ENCODE results near the gene NT5DC2.

The NT5DC2 gene

DNA sequence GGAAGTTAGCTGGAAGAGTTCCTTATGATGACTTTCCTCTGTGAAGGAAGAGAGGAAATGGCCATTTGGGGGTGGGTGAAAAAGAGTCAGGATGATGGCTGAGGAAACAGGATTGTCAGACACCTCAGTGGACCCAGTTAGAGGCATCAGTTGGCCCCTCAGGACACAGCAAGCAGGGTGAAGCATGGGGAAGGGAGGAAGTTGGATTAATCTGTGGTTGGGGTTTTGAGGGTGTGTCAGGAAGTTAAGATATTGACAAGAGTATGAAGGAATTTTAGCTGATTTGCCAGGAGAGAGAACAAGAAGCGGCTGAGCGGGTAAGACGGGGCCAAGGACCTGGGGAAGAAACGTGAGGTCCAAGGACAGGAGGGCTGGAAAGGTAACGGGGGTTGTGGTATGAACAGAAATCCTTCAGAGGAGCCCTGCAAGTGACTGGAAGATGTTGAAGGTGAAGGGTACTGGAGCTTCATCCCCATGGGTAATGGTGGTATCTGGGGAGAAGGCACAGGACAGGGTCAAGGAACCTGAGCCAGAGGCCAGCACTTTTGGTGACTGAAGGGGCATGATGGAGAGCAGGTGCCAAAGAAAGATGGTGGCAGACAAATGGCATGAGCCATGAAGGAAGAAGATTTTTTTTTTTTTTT, 5.5 kb upstream of the NT5DC2 start:
- no peaks in the 10 kb centered on the region for H3K9me3 ChIP-seq (ENCODE audit: insufficient read depth, low read length, severe bottlenecking)
- H4K20me1 ChIP-seq (ENCODE audit: insufficient read depth, low read length), result peaks cover 7% of the 10 kb centered on the region; the same call in 1 of the 2 replicates
- DNase-seq, result peak; percentile 3
- H3K36me3 ChIP-seq (ENCODE audit: insufficient read depth, low read length), result peaks cover 22% of the 10 kb centered on the region
- no peak overlapping the region for H2AFZ ChIP-seq (ENCODE audit: low read depth, low read length)
- H3K79me2 ChIP-seq (ENCODE audit: insufficient read depth, low read length), result peaks cover 37% of the 10 kb centered on the region
- H3K4me2 ChIP-seq (ENCODE audit: insufficient read depth, low read length), result peak overlapping the region; percentile 86
- peak overlapping the region; percentile 50; the same call in 1 of the 2 replicates for H3K27ac ChIP-seq (ENCODE audit: low read length)
- no peak for ATAC-seq (ENCODE audit: insufficient read depth, low read depth)
- H3K4me1 ChIP-seq (ENCODE audit: insufficient read depth, low read length), result peaks cover 35% of the 10 kb centered on the region
- no peaks in the 10 kb centered on the region for H3K27me3 ChIP-seq (ENCODE audit: insufficient read depth, low read length, poor library complexity)
- peak overlapping the region in 1 of 2 experiments; percentile 2; a peak in 1 of 4 replicates for H3K4me3 ChIP-seq (ENCODE audit: low read depth in 1 of 2, low read length in 2 of 2)
- no peak overlapping the region for H3K9ac ChIP-seq (ENCODE audit: low read depth, low read length)
- TF ChIP-seq, protein P1, sequence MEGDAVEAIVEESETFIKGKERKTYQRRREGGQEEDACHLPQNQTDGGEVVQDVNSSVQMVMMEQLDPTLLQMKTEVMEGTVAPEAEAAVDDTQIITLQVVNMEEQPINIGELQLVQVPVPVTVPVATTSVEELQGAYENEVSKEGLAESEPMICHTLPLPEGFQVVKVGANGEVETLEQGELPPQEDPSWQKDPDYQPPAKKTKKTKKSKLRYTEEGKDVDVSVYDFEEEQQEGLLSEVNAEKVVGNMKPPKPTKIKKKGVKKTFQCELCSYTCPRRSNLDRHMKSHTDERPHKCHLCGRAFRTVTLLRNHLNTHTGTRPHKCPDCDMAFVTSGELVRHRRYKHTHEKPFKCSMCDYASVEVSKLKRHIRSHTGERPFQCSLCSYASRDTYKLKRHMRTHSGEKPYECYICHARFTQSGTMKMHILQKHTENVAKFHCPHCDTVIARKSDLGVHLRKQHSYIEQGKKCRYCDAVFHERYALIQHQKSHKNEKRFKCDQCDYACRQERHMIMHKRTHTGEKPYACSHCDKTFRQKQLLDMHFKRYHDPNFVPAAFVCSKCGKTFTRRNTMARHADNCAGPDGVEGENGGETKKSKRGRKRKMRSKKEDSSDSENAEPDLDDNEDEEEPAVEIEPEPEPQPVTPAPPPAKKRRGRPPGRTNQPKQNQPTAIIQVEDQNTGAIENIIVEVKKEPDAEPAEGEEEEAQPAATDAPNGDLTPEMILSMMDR (IDR thresholded peaks at IDR 0.05; ENCODE audit: borderline replicate concordance, extremely low read depth, low read length, poor library complexity, severe bottlenecking), result no peak
- TF ChIP-seq EZH2 (IDR thresholded peaks at IDR 0.05; ENCODE audit: borderline replicate concordance, low read depth, low read length, severe bottlenecking), result no peak

DNA sequence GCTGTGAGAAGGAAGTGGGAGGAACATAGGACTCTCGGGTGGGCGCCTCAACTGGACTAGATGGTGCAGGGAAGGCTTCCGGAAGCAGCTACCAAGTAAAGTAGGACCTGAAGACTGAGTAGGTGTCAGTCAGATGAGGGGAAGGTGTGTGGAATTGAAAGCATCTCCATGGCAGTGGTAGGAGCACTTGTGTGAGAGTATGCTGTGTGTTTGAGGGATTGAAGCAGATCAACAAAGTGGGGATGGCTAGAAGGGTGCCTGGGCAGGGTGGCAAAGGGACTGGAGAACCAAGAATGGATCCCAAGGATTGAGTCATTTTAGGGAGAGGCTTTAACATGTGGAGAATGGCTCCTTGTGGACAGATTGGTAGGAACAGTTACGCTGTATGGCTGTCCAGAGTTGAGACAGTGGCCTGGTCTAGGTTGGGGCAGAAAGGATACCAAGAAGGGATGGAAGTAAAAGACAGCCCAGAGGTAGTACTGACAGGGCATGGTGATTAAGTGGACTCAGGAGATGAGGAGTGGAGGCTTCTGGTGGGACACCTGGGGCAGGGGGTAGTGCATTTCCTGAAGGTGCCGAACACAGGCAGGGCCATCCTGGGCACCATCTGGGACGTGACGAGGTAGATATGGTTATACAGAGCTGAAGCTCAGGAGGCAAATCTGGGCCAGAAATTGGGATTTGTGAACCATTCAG, 4.2 kb upstream of the NT5DC2 start:
- Histone ChIP-seq H3K79me2 (ENCODE audit: insufficient read depth, low read length) (peaks cover 37% of the 10 kb centered on the region), H4K20me1 (ENCODE audit: insufficient read depth, low read length) (peaks cover 7% of the 10 kb centered on the region; the same call in 1 of the 2 replicates), H3K9me3 (ENCODE audit: insufficient read depth, low read length, severe bottlenecking) (no peaks in the 10 kb centered on the region), H2AFZ (ENCODE audit: low read depth, low read length) (no peak overlapping the region), H3K9ac (ENCODE audit: low read depth, low read length) (peak overlapping the region; percentile 73), H3K36me3 (ENCODE audit: insufficient read depth, low read length) (peaks cover 19% of the 10 kb centered on the region), H3K27me3 (ENCODE audit: insufficient read depth, low read length, poor library complexity) (no peaks in the 10 kb centered on the region), H3K4me1 (ENCODE audit: insufficient read depth, low read length) (peaks cover 35% of the 10 kb centered on the region), H3K27ac (ENCODE audit: low read length) (peak overlapping the region; percentile 11), H3K4me2 (ENCODE audit: insufficient read depth, low read length) (peak overlapping the region; percentile 86), H3K4me3 (ENCODE audit: low read depth in 1 of 2, low read length in 2 of 2) (peak overlapping the region; percentile 37 to 72; a peak in 3 of 4 replicates)
- no peak for TF ChIP-seq EZH2 (IDR thresholded peaks at IDR 0.05; ENCODE audit: borderline replicate concordance, low read depth, low read length, severe bottlenecking)
- TF ChIP-seq, protein P1 (IDR thresholded peaks at IDR 0.05; ENCODE audit: borderline replicate concordance, extremely low read depth, low read length, poor library complexity, severe bottlenecking), result no peak
- ATAC-seq (ENCODE audit: insufficient read depth, low read depth), result no peak
- DNase-seq, result peak; percentile 3

DNA sequence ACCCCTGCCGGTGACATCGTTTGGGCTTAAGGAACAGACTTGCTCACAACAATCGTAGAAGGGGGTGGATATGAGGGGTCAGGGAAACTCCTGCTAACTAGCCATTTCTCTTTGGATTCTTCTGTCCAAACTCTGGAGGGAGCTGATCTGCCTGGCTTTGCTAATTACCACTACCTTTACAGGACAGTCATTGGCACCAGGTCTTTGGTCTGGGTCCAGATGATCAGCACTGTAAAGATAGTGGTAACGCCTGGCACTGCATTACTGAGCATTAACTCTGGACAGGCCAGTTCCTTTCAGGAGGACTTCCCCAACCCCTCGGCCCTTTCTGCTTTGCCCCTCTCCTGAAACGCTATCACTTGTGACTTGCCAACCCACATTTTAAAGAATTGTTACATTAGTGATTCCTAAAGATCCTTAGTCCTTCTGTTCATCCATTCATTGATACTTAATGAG, 3.5 kb upstream of the NT5DC2 start:
- H3K36me3 ChIP-seq (ENCODE audit: insufficient read depth, low read length), result peaks cover 19% of the 10 kb centered on the region
- TF ChIP-seq, protein P1 (IDR thresholded peaks at IDR 0.05; ENCODE audit: borderline replicate concordance, extremely low read depth, low read length, poor library complexity, severe bottlenecking), result no peak
- no peak for TF ChIP-seq EZH2 (IDR thresholded peaks at IDR 0.05; ENCODE audit: borderline replicate concordance, low read depth, low read length, severe bottlenecking)
- peak overlapping the region; percentile 72 for H3K27ac ChIP-seq (ENCODE audit: low read length)
- peak overlapping the region; percentile 86 for H3K4me2 ChIP-seq (ENCODE audit: insufficient read depth, low read length)
- no peaks in the 10 kb centered on the region for H3K9me3 ChIP-seq (ENCODE audit: insufficient read depth, low read length, severe bottlenecking)
- peaks cover 7% of the 10 kb centered on the region; the same call in 1 of the 2 replicates for H4K20me1 ChIP-seq (ENCODE audit: insufficient read depth, low read length)
- H3K79me2 ChIP-seq (ENCODE audit: insufficient read depth, low read length), result peaks cover 37% of the 10 kb centered on the region
- DNase-seq (no peak), ATAC-seq (ENCODE audit: insufficient read depth, low read depth) (no peak)
- H3K4me3 ChIP-seq (ENCODE audit: low read depth in 1 of 2, low read length in 2 of 2), result peak overlapping the region; percentile 37 to 72
- H3K4me1 ChIP-seq (ENCODE audit: insufficient read depth, low read length), result peaks cover 35% of the 10 kb centered on the region
- peak overlapping the region; percentile 83 for H2AFZ ChIP-seq (ENCODE audit: low read depth, low read length)
- H3K27me3 ChIP-seq (ENCODE audit: insufficient read depth, low read length, poor library complexity), result no peaks in the 10 kb centered on the region
- peak overlapping the region; percentile 73 for H3K9ac ChIP-seq (ENCODE audit: low read depth, low read length)
